NCI-H1105 treated with DMSO at 0.1 percent for 48 hours (cell line): Measurements from ENCODE around the gene LRTM2.

Experiments used
- DNase-seq: peaks from one replicate; lab custom pipeline; 2025; lab: John Stamatoyannopoulos, UW

Gene LRTM2

GRCh38 chr12:1829306-1829900 is 9.0 kb downstream of the LRTM2 start:
- DNase-seq: no peak

- DNase-seq: no peak
Measured at GRCh38 chr12:1830401-1830845, 10.1 kb downstream of the LRTM2 start.

GRCh38 chr12:1830981-1831963 is 10.9 kb downstream of the LRTM2 start:
- DNase-seq: no peak

- DNase-seq: no peak
Measured at GRCh38 chr12:1832801-1833595, 12.6 kb downstream of the LRTM2 start.

GRCh38 chr12:1833596-1834028 is 13.2 kb downstream of the LRTM2 start:
- DNase-seq: no peak

- no peak for DNase-seq
Measured at GRCh38 chr12:1834186-1834925, 14.0 kb downstream of the LRTM2 start.

- no peak for DNase-seq
Measured at GRCh38 chr12:1835211-1836131, 15.1 kb downstream of the LRTM2 start.

- no peak for DNase-seq
Measured at GRCh38 chr12:1836241-1836803, 16.0 kb downstream of the LRTM2 start.

- no peak for DNase-seq
Measured at GRCh38 chr12:1836854-1837421, 16.6 kb downstream of the LRTM2 start.

GRCh38 chr12:1837541-1838204 is 17.3 kb downstream of the LRTM2 start:
- DNase-seq: no peak

- no peak for DNase-seq
Measured at GRCh38 chr12:1838205-1838993, 18.0 kb downstream of the LRTM2 start.

- DNase-seq: no peak
Measured at GRCh38 chr12:1838994-1839365, 18.6 kb downstream of the LRTM2 start.

- no peak for DNase-seq
Measured at GRCh38 chr12:1839464-1839863, 19.1 kb downstream of the LRTM2 start.

- DNase-seq: no peak
Measured at GRCh38 chr12:1839956-1840951, 19.9 kb downstream of the LRTM2 start.

GRCh38 chr12:1840981-1841425 is 20.6 kb downstream of the LRTM2 start:
- no peak for DNase-seq

GRCh38 chr12:1841586-1842182 is 21.3 kb downstream of the LRTM2 start:
- no peak for DNase-seq
